IgD-negative memory B cell (primary cell): ENCODE measurements around the gene FCRL5. TPM values are rescaled to one million over a fixed set of nuclear protein-coding genes. Genes with fewer than 3 reads are reported as not detected.

Source experiments
- H3K27ac Mint-ChIP-seq, 3 donors: one replicate each; pipeline ENCODE4 v1.8.0; 2020 to 2022; ENCODE audit warnings: mild to moderate bottlenecking in 3 of 3, mixed read lengths in 3 of 3, moderate library complexity in 1 of 3
- H3K27me3 Mint-ChIP-seq: one replicate; pipeline ENCODE4 v1.8.0; 2021; ENCODE audit warnings: mixed read lengths
- H3K36me3 Mint-ChIP-seq: one replicate; pipeline ENCODE4 v1.8.0; 2020; ENCODE audit warnings: mild to moderate bottlenecking, mixed read lengths
- H3K4me1 Mint-ChIP-seq, 3 donors: one replicate each; pipeline ENCODE4 v1.8.0; 2020 to 2022; ENCODE audit warnings: mixed read lengths in 3 of 3, mild to moderate bottlenecking in 1 of 3
- H3K4me3 Mint-ChIP-seq, 4 donors: one replicate each; pipeline ENCODE4 v1.8.0; 2020 to 2022; ENCODE audit warnings: mild to moderate bottlenecking in 4 of 4, mixed read lengths in 4 of 4, moderate library complexity in 3 of 4
- H3K9me3 Mint-ChIP-seq, 3 donors: one replicate each; pipeline ENCODE4 v1.8.0; 2020 to 2021; ENCODE audit warnings: mixed read lengths in 3 of 3, mild to moderate bottlenecking in 1 of 3
- polyA plus RNA-seq: library from polyadenylated mRNA; unstranded; fragments of 300-500 nt; fragmentation: Illumina TruSeq; gene quantifications from one replicate; pipeline ENCODE4 v1.2.3, GENCODE V29; 2021

Gene FCRL5
- polyA plus RNA-seq, 1 donor from 2014 or later: 26.5 TPM

GRCh38 chr1:157512036-157512969 lies 40.0 kb downstream of the FCRL5 start:
- H3K4me3 Mint-ChIP-seq: peak overlapping the region; percentile 1 to 87 (median 65)
- peaks cover 8% of the 10 kb centered on the region for H3K36me3 Mint-ChIP-seq
- no peaks in the 10 kb centered on the region for H3K27me3 Mint-ChIP-seq
- H3K4me1 Mint-ChIP-seq: peaks cover 48 to 52% (median 49%) of the 10 kb centered on the region in 3 donors
- no peaks in the 10 kb centered on the region for H3K9me3 Mint-ChIP-seq
- H3K27ac Mint-ChIP-seq: peak overlapping the region; percentile 21 to 45 (median 26)

GRCh38 chr1:157509546-157510232 lies 42.6 kb downstream of the FCRL5 start:
- Mint-ChIP-seq H3K4me3 (peak overlapping the region; percentile 35 to 93 (median 80)), H3K36me3 (peaks cover 8% of the 10 kb centered on the region), H3K9me3 (no peaks in the 10 kb centered on the region), H3K27ac (peak overlapping the region; percentile 26 to 89 (median 81)), H3K4me1 (peaks cover 59% of the 10 kb centered on the region in 3 donors), H3K27me3 (no peaks in the 10 kb centered on the region)

DNA sequence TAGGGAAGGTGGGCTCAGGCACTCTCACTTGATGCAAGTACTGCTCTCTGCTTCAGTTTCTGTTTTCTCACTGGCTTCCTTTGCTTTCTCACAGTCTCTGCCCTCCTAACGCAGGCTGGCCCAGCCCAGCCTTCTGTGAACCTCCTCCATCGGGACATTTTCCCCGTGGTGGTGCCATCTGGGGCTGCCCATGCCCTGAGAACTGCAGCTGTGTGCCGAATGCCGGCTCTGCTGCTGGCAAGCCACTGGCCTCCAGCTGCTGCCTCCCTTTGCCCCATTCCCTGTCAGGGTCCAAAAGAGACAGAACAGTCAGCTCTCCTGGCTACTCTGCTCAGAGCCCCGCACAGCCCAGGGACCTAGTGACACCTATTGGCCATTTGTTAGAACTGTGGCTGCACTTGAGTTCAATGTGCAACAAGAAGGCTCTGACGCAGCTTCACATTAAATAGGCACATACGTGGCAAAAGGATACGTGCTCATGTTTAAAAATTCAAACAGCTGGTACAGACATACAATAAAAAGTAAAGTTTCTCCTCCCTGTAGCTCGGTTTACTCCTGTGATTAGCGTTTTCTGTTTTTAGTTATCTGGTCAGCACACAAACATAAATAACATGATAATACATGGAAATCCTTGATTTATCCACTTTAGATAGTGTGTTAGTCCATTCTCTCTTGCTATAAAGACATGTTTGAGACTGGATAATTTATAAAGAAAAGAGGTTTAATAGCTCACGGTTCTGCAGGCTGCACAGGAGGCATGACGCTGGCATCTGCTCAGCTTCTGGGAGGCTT lies 46.6 kb downstream of the FCRL5 start:
- Mint-ChIP-seq H3K4me1 (peaks cover 30 to 33% (median 32%) of the 10 kb centered on the region in 3 donors), H3K4me3 (peak overlapping the region; percentile 6 to 88 (median 60))

DNA sequence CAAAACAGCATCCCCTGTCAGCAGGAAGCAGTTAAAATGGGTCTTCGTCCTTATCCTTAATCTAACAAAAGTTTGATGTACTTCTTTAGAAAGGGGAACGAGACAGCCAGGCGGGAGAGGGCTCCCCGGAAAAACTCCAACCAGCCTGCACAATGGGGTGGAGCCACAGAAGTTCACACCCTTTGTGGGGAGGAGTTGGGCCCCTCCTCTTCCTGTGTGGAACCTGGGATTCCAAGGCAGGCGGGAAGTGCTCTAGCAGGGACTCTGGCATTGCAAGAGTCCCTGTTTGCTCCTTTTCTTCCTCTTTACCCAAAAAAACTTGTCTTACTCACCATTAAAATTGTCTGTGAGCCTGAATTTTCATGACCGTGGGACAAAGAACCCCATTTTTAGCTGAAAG lies 47.7 kb downstream of the FCRL5 start:
- Mint-ChIP-seq H3K36me3 (peaks cover 8% of the 10 kb centered on the region), H3K27ac (peak overlapping the region in 1 of 3 donors; percentile 5), H3K27me3 (no peaks in the 10 kb centered on the region), H3K9me3 (peaks cover 0 to 1% (median 0%) of the 10 kb centered on the region in 3 donors), H3K4me1 (peaks cover 20 to 28% (median 22%) of the 10 kb centered on the region in 3 donors), H3K4me3 (peak overlapping the region in 1 of 4 donors; percentile 88)

More for the DNA sequence above, 46.6 kb downstream of the FCRL5 start:
- H3K27me3 Mint-ChIP-seq: no peaks in the 10 kb centered on the region
- no peaks in the 10 kb centered on the region for H3K9me3 Mint-ChIP-seq
- H3K36me3 Mint-ChIP-seq: peaks cover 8% of the 10 kb centered on the region
- H3K27ac Mint-ChIP-seq: peak overlapping the region in 2 of 3 donors; percentile 5 to 83

GRCh38 chr1:157499521-157499920 lies 52.8 kb downstream of the FCRL5 start:
- H3K27ac Mint-ChIP-seq: no peak overlapping the region
- peaks cover 0 to 1% (median 0%) of the 10 kb centered on the region in 3 donors for H3K9me3 Mint-ChIP-seq
- peak overlapping the region in 2 of 4 donors; percentile 14 to 75 for H3K4me3 Mint-ChIP-seq
- peaks cover 4% of the 10 kb centered on the region for H3K36me3 Mint-ChIP-seq
- H3K4me1 Mint-ChIP-seq: peaks cover 24 to 31% (median 24%) of the 10 kb centered on the region in 3 donors
- no peaks in the 10 kb centered on the region for H3K27me3 Mint-ChIP-seq

DNA sequence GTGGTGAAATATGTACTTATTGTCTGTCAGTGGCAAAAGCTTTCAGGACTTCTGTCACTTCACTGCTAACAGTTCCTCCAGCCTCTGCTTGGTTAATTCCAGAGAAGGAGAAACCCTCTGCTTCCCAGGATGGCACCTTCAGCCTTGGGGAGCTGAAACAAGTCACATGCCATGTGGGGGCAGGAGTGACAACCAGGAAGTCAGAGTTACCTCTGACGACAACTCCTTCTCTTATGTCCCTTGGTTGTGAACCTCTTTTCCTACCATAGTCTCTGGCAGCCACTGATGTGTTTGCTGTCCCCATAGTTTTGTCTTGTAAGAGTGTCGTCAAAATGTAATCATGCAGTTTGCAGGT lies 53.6 kb downstream of the FCRL5 start:
- Mint-ChIP-seq H3K27me3 (peaks cover under 1% of the 10 kb centered on the region), H3K4me3 (peak overlapping the region in 1 of 4 donors; percentile 54), H3K36me3 (peaks cover 4% of the 10 kb centered on the region), H3K4me1 (peaks cover 24 to 31% (median 24%) of the 10 kb centered on the region in 3 donors), H3K27ac (no peak overlapping the region), H3K9me3 (peaks cover 0 to 1% (median 0%) of the 10 kb centered on the region in 3 donors)

DNA sequence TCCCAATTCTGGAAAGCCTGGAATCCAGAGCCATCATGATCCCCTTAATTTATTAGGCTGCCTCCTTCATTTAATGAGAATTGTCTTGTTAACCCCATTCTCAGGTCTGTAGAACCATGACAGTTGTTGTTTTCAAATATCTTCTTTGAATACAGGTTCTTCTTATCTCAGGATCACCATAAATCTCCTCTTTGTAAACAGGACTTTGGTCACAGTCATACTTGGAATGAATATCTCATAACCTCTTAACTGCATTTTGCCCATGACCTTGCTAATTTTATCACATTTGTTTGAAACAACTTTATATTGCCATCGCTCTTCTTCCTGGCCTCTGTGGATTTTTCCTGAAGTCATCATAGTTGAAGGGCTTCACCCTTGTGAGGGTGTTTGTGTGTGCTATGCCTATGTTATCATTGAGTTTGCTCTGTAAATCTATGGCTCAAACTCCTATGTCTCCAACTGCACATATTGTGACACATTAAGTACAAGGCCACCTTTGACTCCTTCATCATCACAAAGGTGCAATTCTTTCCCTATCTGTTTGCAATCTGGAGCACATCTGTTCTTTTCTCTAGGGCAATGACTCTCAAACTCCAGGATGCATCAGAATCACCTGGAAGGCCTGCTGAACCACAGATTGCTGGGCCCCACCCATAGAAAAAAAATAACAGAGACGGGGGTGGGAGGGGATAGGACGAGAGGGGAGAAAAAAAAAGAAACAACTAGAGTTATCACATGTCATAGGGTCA lies 54.2 kb downstream of the FCRL5 start:
- H3K4me1 Mint-ChIP-seq: peaks cover 24 to 31% (median 24%) of the 10 kb centered on the region in 3 donors
- H3K4me3 Mint-ChIP-seq: peak overlapping the region in 1 of 4 donors; percentile 23
- H3K27ac Mint-ChIP-seq: peak overlapping the region in 1 of 3 donors; percentile 41
- H3K9me3 Mint-ChIP-seq: peaks cover 0 to 1% (median 0%) of the 10 kb centered on the region in 3 donors
- peaks cover 2% of the 10 kb centered on the region for H3K27me3 Mint-ChIP-seq
- peaks cover 4% of the 10 kb centered on the region for H3K36me3 Mint-ChIP-seq

GRCh38 chr1:157497284-157497683 lies 55.0 kb downstream of the FCRL5 start:
- H3K4me1 Mint-ChIP-seq: peaks cover 24 to 31% (median 24%) of the 10 kb centered on the region in 3 donors
- peaks cover 4% of the 10 kb centered on the region for H3K36me3 Mint-ChIP-seq
- peaks cover 3% of the 10 kb centered on the region for H3K27me3 Mint-ChIP-seq
- peak overlapping the region in 1 of 3 donors; percentile 23 for H3K27ac Mint-ChIP-seq
- peak overlapping the region in 2 of 4 donors; percentile 49 to 90 for H3K4me3 Mint-ChIP-seq
- peaks cover 0 to 1% (median 0%) of the 10 kb centered on the region in 3 donors for H3K9me3 Mint-ChIP-seq

- no peak overlapping the region for H3K27ac Mint-ChIP-seq
- peaks cover 0 to 1% (median 0%) of the 10 kb centered on the region in 3 donors for H3K9me3 Mint-ChIP-seq
Measured at GRCh38 chr1:157496121-157496526, 56.2 kb downstream of the FCRL5 start.

DNA sequence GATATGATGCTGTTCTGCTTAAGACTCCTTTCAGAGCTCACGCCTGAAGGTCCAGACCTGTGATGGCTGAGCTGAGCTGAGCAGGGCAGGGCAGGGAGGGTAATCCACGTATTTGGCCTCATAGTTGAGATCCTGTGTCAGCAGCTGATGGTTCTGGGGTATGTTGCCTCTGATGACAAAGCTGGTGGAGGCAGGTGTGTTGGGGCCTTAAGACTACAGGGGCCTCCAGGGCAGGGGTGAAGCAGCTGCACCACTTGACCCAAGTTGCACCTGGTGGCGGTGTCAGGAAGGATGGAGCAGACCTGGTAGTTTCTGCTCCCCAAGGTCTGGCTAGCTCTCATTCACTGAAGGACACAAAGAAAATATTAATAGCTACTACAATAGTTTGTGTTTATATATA lies 57.0 kb downstream of the FCRL5 start:
- no peak overlapping the region for H3K4me3 Mint-ChIP-seq
- peaks cover 24 to 31% (median 24%) of the 10 kb centered on the region in 3 donors for H3K4me1 Mint-ChIP-seq
- peaks cover 0 to 1% (median 0%) of the 10 kb centered on the region in 3 donors for H3K9me3 Mint-ChIP-seq
- H3K36me3 Mint-ChIP-seq: peaks cover 4% of the 10 kb centered on the region
- peaks cover 3% of the 10 kb centered on the region for H3K27me3 Mint-ChIP-seq
- H3K27ac Mint-ChIP-seq: no peak overlapping the region

More at GRCh38 chr1:157496121-157496526, 56.2 kb downstream of the FCRL5 start:
- H3K36me3 Mint-ChIP-seq: peaks cover 4% of the 10 kb centered on the region
- peaks cover 3% of the 10 kb centered on the region for H3K27me3 Mint-ChIP-seq
- H3K4me3 Mint-ChIP-seq: peak overlapping the region in 2 of 4 donors; percentile 71 to 92
- H3K4me1 Mint-ChIP-seq: peaks cover 24 to 31% (median 24%) of the 10 kb centered on the region in 3 donors

DNA sequence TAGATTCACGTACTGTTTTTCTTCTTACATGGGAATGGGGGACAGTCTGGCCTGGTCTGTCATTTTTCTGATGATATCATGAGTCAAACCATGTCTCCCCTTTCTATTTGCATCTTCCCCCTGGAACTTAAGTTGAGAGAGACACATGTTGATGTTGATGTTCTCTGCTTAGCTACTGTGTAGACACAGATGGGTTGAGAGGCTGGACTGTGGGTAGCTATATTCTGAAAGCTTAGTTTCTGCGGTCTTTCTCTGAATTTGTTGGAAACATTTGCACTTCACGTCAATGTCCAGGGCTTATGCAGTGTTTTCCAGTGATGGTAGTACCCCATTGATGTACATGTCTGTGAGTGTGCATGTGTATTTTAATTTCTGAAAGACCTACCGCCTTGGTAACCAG lies 58.2 kb downstream of the FCRL5 start:
- H3K27ac Mint-ChIP-seq: no peak overlapping the region
- H3K9me3 Mint-ChIP-seq: no peaks in the 10 kb centered on the region
- peaks cover 23 to 34% (median 25%) of the 10 kb centered on the region in 3 donors for H3K4me1 Mint-ChIP-seq
- H3K36me3 Mint-ChIP-seq: peaks cover 4% of the 10 kb centered on the region
- H3K27me3 Mint-ChIP-seq: peaks cover 3% of the 10 kb centered on the region
- H3K4me3 Mint-ChIP-seq: no peak overlapping the region

- Mint-ChIP-seq H3K36me3 (no peaks in the 10 kb centered on the region), H3K4me3 (no peak overlapping the region), H3K27ac (no peak overlapping the region)
Measured at GRCh38 chr1:157490467-157491165, 61.7 kb downstream of the FCRL5 start.

GRCh38 chr1:157488156-157488555 lies 64.2 kb downstream of the FCRL5 start:
- no peaks in the 10 kb centered on the region for H3K36me3 Mint-ChIP-seq
- peaks cover under 1% of the 10 kb centered on the region for H3K27me3 Mint-ChIP-seq
- H3K4me1 Mint-ChIP-seq: peaks cover 1 to 4% (median 3%) of the 10 kb centered on the region in 3 donors
- H3K4me3 Mint-ChIP-seq: no peak overlapping the region
- H3K27ac Mint-ChIP-seq: no peak overlapping the region
- no peaks in the 10 kb centered on the region for H3K9me3 Mint-ChIP-seq

More at GRCh38 chr1:157490467-157491165, 61.7 kb downstream of the FCRL5 start:
- peaks cover 3% of the 10 kb centered on the region for H3K27me3 Mint-ChIP-seq
- peaks cover 1 to 5% (median 4%) of the 10 kb centered on the region in 3 donors for H3K4me1 Mint-ChIP-seq
- H3K9me3 Mint-ChIP-seq: no peaks in the 10 kb centered on the region
